Left lung (tissue), 10 donors: ENCODE measurements around the gene EIF4E2. TPM values are rescaled to one million over a fixed set of nuclear protein-coding genes. Genes with fewer than 3 reads are reported as not detected.

Source experiments
- ATAC-seq: fragments of 200-7000 bp; cut with Tn5 transposase; one replicate; pipeline ENCODE4 v1.9.1; 2020; ENCODE audit warnings: moderate library complexity
- DNase-seq, 4 donors: peaks; one replicate each; pipeline ENCODE4 v3.0.0-alpha.2; 2013 to 2020
- H3K27ac ChIP-seq, 2 donors: fragments of 200-600 bp; sonication (generic) in 1 of 2; one replicate each; pipeline versions ENCODE4 v1.5.0 to v1.8.0; 2020 to 2021
- H3K27me3 ChIP-seq, 2 donors: fragments of 200-600 bp; sonication (generic) in 1 of 2; one replicate each; pipeline versions ENCODE4 v1.5.0 to v1.8.0; 2020 to 2021
- H3K36me3 ChIP-seq, 2 donors: fragments of 200-600 bp; sonication (generic) in 1 of 2; one replicate each; pipeline versions ENCODE4 v1.5.0 to v1.8.0; 2020 to 2021
- H3K4me1 ChIP-seq, 2 donors: fragments of 200-600 bp; one replicate each; pipeline ENCODE4 v1.8.0; 2021
- H3K4me3 ChIP-seq, 2 donors: fragments of 200-600 bp; sonication (generic) in 1 of 2; one replicate each; pipeline versions ENCODE4 v1.5.0 to v1.8.0; 2020 to 2021; ENCODE audit warnings: mild to moderate bottlenecking in 1 of 2
- H3K9me3 ChIP-seq, 2 donors: fragments of 200-600 bp; sonication (generic) in 1 of 2; one replicate each; pipeline versions ENCODE4 v1.5.0 to v1.8.0; 2020 to 2021
- CTCF ChIP-seq, 2 donors: fragments of 200-600 bp; sonication (generic) in 1 of 2; IDR thresholded peaks; one replicate each; pipeline versions ENCODE4 v1.5.0 to v1.8.0; 2021; ENCODE audit warnings: antibody characterized with exemption in 2 of 2
- intact Hi-C, 2 donors: fragments of 100-400 bp; cut with DNase I; formaldehyde crosslinking; loops; one replicate each; pipeline versions ENCODE4 v1.11.2 to v1.14.2; 2022
- polyA plus RNA-seq, 6 donors: library from polyadenylated mRNA; unstranded; fragments of 120-200 nt; gene quantifications; one replicate each; pipeline ENCODE4 v1.2.1, GENCODE V29; 2013; ENCODE audit not compliant: insufficient read length in 6 of 6
- total RNA-seq, 2 donors: library from RNA; stranded (reverse); fragmentation: NEBNext Ultra II Directional; extraction: Animal tissue kit (Norgen Biotek cat#: 25700); gene quantifications; one replicate each; pipeline ENCODE4 v1.2.1, GENCODE V29; 2021
- donor health status: DM: no; HTN: yes; CAD: no.
- donor health status: DM: no; HTN: no; CAD: no.

EIF4E2 gene
- total and polyA plus RNA-seq, 8 donors: 67.4 to 108 (median 96.4) TPM

- no peaks in the 10 kb centered on the region for H3K27me3 ChIP-seq
- H3K4me1 ChIP-seq: peaks cover 0 to 2% of the 10 kb centered on the region in 2 donors
- intact Hi-C loops: no loop called here
- H3K9me3 ChIP-seq: no peaks in the 10 kb centered on the region
- H3K4me3 ChIP-seq: no peak overlapping the region
- no peak overlapping the region for H3K27ac ChIP-seq
- ATAC-seq (no peak), DNase-seq (no peak)
- peaks cover 0 to 77% of the 10 kb centered on the region in 2 donors for H3K36me3 ChIP-seq
- no peak for TF ChIP-seq CTCF (IDR thresholded peaks at IDR 0.05)
Observed at GRCh38 chr2:232576995-232577394, 26.5 kb downstream of the EIF4E2 start.

- Histone ChIP-seq H3K9me3 (no peaks in the 10 kb centered on the region), H3K4me1 (peaks cover 0 to 2% of the 10 kb centered on the region in 2 donors), H3K27ac (no peak overlapping the region), H3K4me3 (no peak overlapping the region), H3K27me3 (no peaks in the 10 kb centered on the region), H3K36me3 (peaks cover 0 to 77% of the 10 kb centered on the region in 2 donors)
- DNase-seq (no peak), ATAC-seq (no peak)
- intact Hi-C loops: no loop called here
- TF ChIP-seq CTCF (IDR thresholded peaks at IDR 0.05): no peak
Observed at GRCh38 chr2:232577841-232578240, 27.4 kb downstream of the EIF4E2 start.

- Histone ChIP-seq H3K36me3 (peaks cover 0 to 74% of the 10 kb centered on the region in 2 donors), H3K9me3 (no peaks in the 10 kb centered on the region), H3K27ac (no peak overlapping the region), H3K27me3 (no peaks in the 10 kb centered on the region), H3K4me3 (no peak overlapping the region), H3K4me1 (peaks cover 0 to 2% of the 10 kb centered on the region in 2 donors)
- TF ChIP-seq CTCF (IDR thresholded peaks at IDR 0.05): no peak
- intact Hi-C loops: no loop called here
- ATAC-seq: no peak
- no peak for DNase-seq
Observed at GRCh38 chr2:232578626-232579025, 28.1 kb downstream of the EIF4E2 start.

- H3K27ac ChIP-seq: no peak overlapping the region
- no peaks in the 10 kb centered on the region for H3K9me3 ChIP-seq
- H3K4me1 ChIP-seq: peaks cover 0 to 2% of the 10 kb centered on the region in 2 donors
- no peak for DNase-seq
- intact Hi-C loops: no loop called here
- no peak for ATAC-seq
- TF ChIP-seq CTCF (IDR thresholded peaks at IDR 0.05): no peak
- no peak overlapping the region for H3K4me3 ChIP-seq
- H3K36me3 ChIP-seq: peaks cover 0 to 60% of the 10 kb centered on the region in 2 donors
- H3K27me3 ChIP-seq: no peaks in the 10 kb centered on the region
Observed at GRCh38 chr2:232580648-232580981, 30.1 kb downstream of the EIF4E2 start.

GRCh38 chr2:232581725-232582124 is 31.2 kb downstream of the EIF4E2 start:
- H3K27me3 ChIP-seq: no peaks in the 10 kb centered on the region
- TF ChIP-seq CTCF (IDR thresholded peaks at IDR 0.05): no peak
- peak; percentile 39 for ATAC-seq

More at GRCh38 chr2:232581725-232582124, 31.2 kb downstream of the EIF4E2 start:
- intact Hi-C loops: no loop called here
- peaks cover 0 to 55% of the 10 kb centered on the region in 2 donors for H3K36me3 ChIP-seq
- no peak overlapping the region for H3K4me3 ChIP-seq
- H3K27ac ChIP-seq: no peak overlapping the region
- no peak for DNase-seq
- H3K9me3 ChIP-seq: no peaks in the 10 kb centered on the region
- H3K4me1 ChIP-seq: peaks cover 0 to 2% of the 10 kb centered on the region in 2 donors
